CD14-positive monocyte (primary cell): ENCODE data around the gene GOLIM4. TPM values are rescaled to one million over a fixed set of nuclear protein-coding genes. Genes with fewer than 3 reads are reported as not detected.
"Not testable (repeated sequence)": the region's sequence is repeated elsewhere in the genome, so short reads cannot be mapped to it uniquely, and the experiment has no call there.

ENCODE experiments used
- DNase-seq, 3 donors: peaks; one replicate each; pipeline ENCODE4 v3.0.0-alpha.2; 2011 to 2022
- H2AFZ ChIP-seq: 2 replicates; pipeline ENCODE4 v1.6.0; 2012; ENCODE audit warnings: mild to moderate bottlenecking, low read depth, low read length, inconsistent platforms; ENCODE audit not compliant: insufficient read depth, poor library complexity, severe bottlenecking
- H3K27ac ChIP-seq, 2 donors: 1 replicate in 1 of 2; 2 replicates in 1 of 2; pipeline ENCODE4 v1.5.1; 2012 to 2013; ENCODE audit warnings: low read length in 2 of 2, control low read depth in 1 of 2, inconsistent platforms in 1 of 2, low read depth in 1 of 2, mild to moderate bottlenecking in 1 of 2
- H3K27me3 ChIP-seq, 2 donors: one replicate each; pipeline versions ENCODE4 v1.6.0 to v1.6.1; 2011 to 2013; ENCODE audit warnings: low read length in 2 of 2; ENCODE audit not compliant: control insufficient read depth in 2 of 2, insufficient read depth in 2 of 2
- H3K36me3 ChIP-seq, 2 donors: replicated peaks in 1 of 2; 1 replicate in 1 of 2; 2 replicates in 1 of 2; pipeline versions ENCODE4 v1.5.1 to v1.6.1; 2012 to 2013; ENCODE audit warnings: low read length in 2 of 2, control low read depth in 1 of 2, inconsistent platforms in 1 of 2, mild to moderate bottlenecking in 1 of 2; ENCODE audit not compliant: insufficient read depth in 2 of 2, control insufficient read depth in 1 of 2
- H3K4me1 ChIP-seq, 2 donors: 1 replicate in 1 of 2; 2 replicates in 1 of 2; pipeline versions ENCODE4 v1.5.1 to v1.6.1; 2012 to 2013; ENCODE audit warnings: low read length in 2 of 2, control low read depth in 1 of 2, inconsistent platforms in 1 of 2, mild to moderate bottlenecking in 1 of 2, moderate library complexity in 1 of 2; ENCODE audit not compliant: insufficient read depth in 2 of 2, control insufficient read depth in 1 of 2
- H3K4me2 ChIP-seq: replicated peaks from 2 replicates; pipeline ENCODE3; 2012; ENCODE audit warnings: low read length, moderate library complexity, mild to moderate bottlenecking; ENCODE audit not compliant: poor library complexity, severe bottlenecking; ENCODE audit errors: extremely low read depth
- H3K4me3 ChIP-seq, 3 experiments: fragments of 200-600 bp in 1 of 3; sonication (generic) in 1 of 3; replicated peaks in 1 of 3; 1 replicate in 2 of 3; 2 replicates in 1 of 3; pipeline ENCODE4 v1.5.1; 2011 to 2013; ENCODE audit warnings: low read length in 3 of 3, mild to moderate bottlenecking in 3 of 3, control low read depth in 2 of 3, low read depth in 2 of 3, inconsistent platforms in 1 of 3, moderate library complexity in 1 of 3
- H3K79me2 ChIP-seq: 2 replicates; pipeline ENCODE4 v1.6.0; 2012; ENCODE audit warnings: mild to moderate bottlenecking, control low read depth, inconsistent platforms, low read length, moderate library complexity; ENCODE audit not compliant: insufficient read depth
- H3K9ac ChIP-seq: 2 replicates; pipeline ENCODE4 v1.6.0; 2017; ENCODE audit warnings: low read length, mild to moderate bottlenecking; ENCODE audit not compliant: insufficient read depth, poor library complexity, severe bottlenecking
- H3K9me3 ChIP-seq, 2 donors: replicated peaks in 1 of 2; 1 replicate in 1 of 2; 2 replicates in 1 of 2; pipeline versions ENCODE4 v1.5.1 to v1.6.1; 2012 to 2013; ENCODE audit warnings: low read length in 2 of 2, control low read depth in 1 of 2; ENCODE audit not compliant: control insufficient read depth in 1 of 2, insufficient read depth in 1 of 2
- H4K20me1 ChIP-seq: 2 replicates; pipeline ENCODE4 v1.6.0; 2012; ENCODE audit warnings: mild to moderate bottlenecking, low read length, control low read depth, moderate library complexity; ENCODE audit not compliant: insufficient read depth
- H3K27ac Mint-ChIP-seq, 7 donors: one replicate each; pipeline ENCODE4 v1.8.0; 2020; ENCODE audit warnings: mild to moderate bottlenecking in 7 of 7, mixed read lengths in 7 of 7, moderate library complexity in 6 of 7, inconsistent platforms in 2 of 7
- H3K27me3 Mint-ChIP-seq, 3 donors: one replicate each; pipeline ENCODE4 v1.8.0; 2021 to 2022; ENCODE audit warnings: low read depth in 3 of 3, mild to moderate bottlenecking in 3 of 3, mixed read lengths in 3 of 3, moderate library complexity in 3 of 3, inconsistent platforms in 1 of 3
- H3K36me3 Mint-ChIP-seq, 2 donors: one replicate each; pipeline ENCODE4 v1.8.0; 2020; ENCODE audit warnings: mixed read lengths in 2 of 2, inconsistent platforms in 1 of 2, mild to moderate bottlenecking in 1 of 2
- H3K4me1 Mint-ChIP-seq: one replicate; pipeline ENCODE4 v1.8.0; 2020; ENCODE audit warnings: mild to moderate bottlenecking, mixed read lengths
- H3K4me3 Mint-ChIP-seq, 2 donors: one replicate each; pipeline ENCODE4 v1.8.0; 2020; ENCODE audit warnings: mild to moderate bottlenecking in 2 of 2, mixed read lengths in 2 of 2, moderate library complexity in 1 of 2
- H3K9me3 Mint-ChIP-seq, 7 donors: one replicate each; pipeline ENCODE4 v1.8.0; 2020 to 2022; ENCODE audit warnings: mixed read lengths in 7 of 7, mild to moderate bottlenecking in 6 of 7, moderate library complexity in 6 of 7, inconsistent platforms in 2 of 7
- WGBS: methylation state at CpG from one replicate; pipeline ENCODE4 v1.1.5; 2013; ENCODE audit warnings: missing lambda C conversion rate; ENCODE audit not compliant: insufficient coverage; 5-methylcytosine and 5-hydroxymethylcytosine counted together
- intact Hi-C, 2 donors: fragments of 100-400 bp; cut with micrococcal nuclease; formaldehyde crosslinking; loops; one replicate each; pipeline versions ENCODE4 v1.15.0 to v1.15.1; 2023
- polyA plus RNA-seq, 3 donors: library from polyadenylated mRNA; depleted of rRNA in 1 of 3; unstranded in 2 of 3; stranded (reverse) in 1 of 3; fragments of 300-500 nt in 2 of 3; fragments of >200 nt in 1 of 3; fragmentation: Illumina TruSeq in 2 of 3; gene quantifications; 1 replicate in 2 of 3; 2 replicates in 1 of 3; pipeline ENCODE4 v1.2.3, GENCODE V29; 2012 to 2021
- TF ChIP-seq, protein P1 (sequence below): fragments of 200-600 bp; IDR thresholded peaks from one replicate; pipeline ENCODE4 v1.8.0; 2022; ENCODE audit warnings: antibody characterized with exemption, mild to moderate bottlenecking

GOLIM4 gene
- polyA plus RNA-seq, 3 donors: 3.5 to 6.4 (median 5.8) TPM

DNA sequence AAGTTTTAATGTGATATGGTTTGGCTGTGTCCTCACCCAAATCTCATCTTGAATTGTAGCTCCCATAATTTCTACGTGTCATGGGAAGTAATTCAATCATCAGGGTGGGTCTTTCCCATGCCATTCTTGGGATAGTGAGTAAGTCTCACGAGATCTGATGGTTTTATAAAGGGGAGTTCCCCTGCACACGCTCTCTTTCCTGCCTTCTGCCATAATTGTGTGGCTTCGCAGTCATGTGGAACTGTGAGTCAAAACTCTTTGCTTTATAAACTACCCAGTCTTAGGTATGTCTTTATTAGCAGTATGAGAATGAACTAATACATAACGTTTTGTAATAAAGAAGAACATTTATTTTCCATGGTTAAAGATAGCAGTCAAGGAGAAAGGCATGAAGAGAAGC is 39.2 kb upstream of the GOLIM4 start:
- WGBS: no CpG with 5 or more reads among the region's 5 CpGs

DNA sequence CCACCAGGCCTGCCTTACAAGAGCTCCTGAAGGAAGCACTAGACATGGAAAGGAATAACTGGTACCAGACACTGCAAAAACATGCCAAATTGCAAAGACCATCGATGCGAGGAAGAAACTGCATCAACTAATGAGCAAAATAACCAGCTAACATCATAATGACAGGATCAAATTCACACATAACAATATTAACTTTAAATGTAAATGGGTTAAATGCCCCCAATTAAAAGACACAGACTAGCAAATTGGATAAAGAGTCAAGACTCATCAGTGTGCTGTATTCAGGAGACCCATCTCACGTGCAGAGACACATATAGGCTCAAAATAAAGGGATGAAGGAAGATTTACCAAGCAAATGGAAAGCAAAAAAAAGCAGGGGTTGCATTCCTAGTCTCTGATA is 34.5 kb upstream of the GOLIM4 start:
- peaks cover 0 to 12% of the 10 kb centered on the region in 2 donors for H3K9me3 ChIP-seq
- H3K27ac Mint-ChIP-seq, H3K79me2 ChIP-seq, H3K4me3 Mint-ChIP-seq, H3K27me3 ChIP-seq, DNase-seq, H3K36me3 Mint-ChIP-seq, H3K9ac ChIP-seq, H3K27ac ChIP-seq, H3K4me1 ChIP-seq, intact Hi-C loops, H3K4me1 Mint-ChIP-seq, H3K4me2 ChIP-seq, H3K27me3 Mint-ChIP-seq, H3K4me3 ChIP-seq, H3K36me3 ChIP-seq, H4K20me1 ChIP-seq, H2AFZ ChIP-seq: not testable (repeated sequence)
- no CpG with 5 or more reads among the region's 3 CpGs for WGBS
- peaks cover 13 to 25% (median 16%) of the 10 kb centered on the region in 7 donors for H3K9me3 Mint-ChIP-seq

More for the DNA sequence above, 39.2 kb upstream of the GOLIM4 start:
- no peak overlapping the region for H2AFZ ChIP-seq
- no peak overlapping the region for H3K4me2 ChIP-seq
- Mint-ChIP-seq H3K4me3 (no peak overlapping the region), H3K36me3 (no peaks in the 10 kb centered on the region), H3K9me3 (peaks cover 0 to 9% (median 3%) of the 10 kb centered on the region in 7 donors), H3K4me1 (peaks cover 2% of the 10 kb centered on the region), H3K27me3 (no peaks in the 10 kb centered on the region), H3K27ac (no peak overlapping the region)
- H3K4me1 ChIP-seq: no peaks in the 10 kb centered on the region
- H3K27ac ChIP-seq: no peak overlapping the region
- H3K27me3 ChIP-seq: no peaks in the 10 kb centered on the region
- TF ChIP-seq, protein P1, sequence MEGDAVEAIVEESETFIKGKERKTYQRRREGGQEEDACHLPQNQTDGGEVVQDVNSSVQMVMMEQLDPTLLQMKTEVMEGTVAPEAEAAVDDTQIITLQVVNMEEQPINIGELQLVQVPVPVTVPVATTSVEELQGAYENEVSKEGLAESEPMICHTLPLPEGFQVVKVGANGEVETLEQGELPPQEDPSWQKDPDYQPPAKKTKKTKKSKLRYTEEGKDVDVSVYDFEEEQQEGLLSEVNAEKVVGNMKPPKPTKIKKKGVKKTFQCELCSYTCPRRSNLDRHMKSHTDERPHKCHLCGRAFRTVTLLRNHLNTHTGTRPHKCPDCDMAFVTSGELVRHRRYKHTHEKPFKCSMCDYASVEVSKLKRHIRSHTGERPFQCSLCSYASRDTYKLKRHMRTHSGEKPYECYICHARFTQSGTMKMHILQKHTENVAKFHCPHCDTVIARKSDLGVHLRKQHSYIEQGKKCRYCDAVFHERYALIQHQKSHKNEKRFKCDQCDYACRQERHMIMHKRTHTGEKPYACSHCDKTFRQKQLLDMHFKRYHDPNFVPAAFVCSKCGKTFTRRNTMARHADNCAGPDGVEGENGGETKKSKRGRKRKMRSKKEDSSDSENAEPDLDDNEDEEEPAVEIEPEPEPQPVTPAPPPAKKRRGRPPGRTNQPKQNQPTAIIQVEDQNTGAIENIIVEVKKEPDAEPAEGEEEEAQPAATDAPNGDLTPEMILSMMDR: no peak
- no peaks in the 10 kb centered on the region for H4K20me1 ChIP-seq
- no peaks in the 10 kb centered on the region for H3K79me2 ChIP-seq
- DNase-seq: no peak
- no peaks in the 10 kb centered on the region for H3K36me3 ChIP-seq
- H3K4me3 ChIP-seq: no peak overlapping the region
- no peak overlapping the region for H3K9ac ChIP-seq
- intact Hi-C loops: no loop called here
- no peaks in the 10 kb centered on the region for H3K9me3 ChIP-seq

DNA sequence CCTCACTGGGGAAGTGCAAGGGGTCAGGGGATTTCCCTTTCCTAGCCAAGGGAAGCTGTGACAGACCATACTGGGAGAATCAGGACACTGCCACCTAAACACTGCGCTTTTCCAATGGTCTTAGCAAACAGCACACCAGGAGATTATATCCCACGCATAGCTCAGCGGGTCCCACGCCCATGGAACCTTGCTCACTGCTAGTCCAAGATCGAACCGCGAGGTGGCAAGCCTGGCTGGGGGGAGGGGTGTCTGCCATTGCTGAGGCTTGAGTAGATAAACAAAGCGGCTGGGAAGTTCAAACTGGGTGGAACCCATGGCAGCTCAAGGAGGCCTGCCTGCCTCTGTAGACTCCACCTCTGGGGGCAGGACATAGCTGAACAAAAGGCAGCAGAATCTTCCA is 32.7 kb upstream of the GOLIM4 start:
- H3K36me3 ChIP-seq, intact Hi-C loops, H3K4me2 ChIP-seq, H4K20me1 ChIP-seq, DNase-seq, H3K9ac ChIP-seq, H3K27ac ChIP-seq, H3K4me3 Mint-ChIP-seq, H3K4me1 Mint-ChIP-seq, H2AFZ ChIP-seq, H3K27me3 ChIP-seq, H3K27ac Mint-ChIP-seq, H3K27me3 Mint-ChIP-seq, H3K4me1 ChIP-seq, H3K4me3 ChIP-seq, H3K36me3 Mint-ChIP-seq, H3K79me2 ChIP-seq: not testable (repeated sequence)
- H3K9me3 Mint-ChIP-seq: peaks cover 13 to 25% (median 16%) of the 10 kb centered on the region in 7 donors
- 100% methylated on average over 6 of the region's 8 CpGs for WGBS
- H3K9me3 ChIP-seq: peaks cover 0 to 12% of the 10 kb centered on the region in 2 donors
